Stimulated activated CD4-positive, alpha-beta T cell treated with anti-CD3 and anti-CD28 coated beads, Interleukin-1b, Interleukin-23, amount 100 ng/mL, for 1 hour (primary cell): ENCODE data around the gene DAPK3.
"Not testable (repeated sequence)": the region's sequence is repeated elsewhere in the genome, so short reads cannot be mapped to it uniquely, and the experiment has no call there.

Experiments used
- DNase-seq, 2 donors: peaks; one replicate each; pipeline ENCODE4 v3.0.0-alpha.2; 2020; ENCODE audit warnings: low read depth in 2 of 2

The DAPK3 gene

GRCh38 chr19:3970808-3971598 is at the start of gene DAPK3:
DAPK3 (minus strand) TSS chr19:3971099; CDS start chr19:3969735, 1,364 bp downstream.
- DNase-seq = peak; percentile 77 to 88

- no peak for DNase-seq
Measured at GRCh38 chr19:4019578-4019977, 48.7 kb upstream of the DAPK3 start.

- DNase-seq = no peak
Measured at GRCh38 chr19:4018775-4019504, 48.0 kb upstream of the DAPK3 start.

- no peak for DNase-seq
Measured at GRCh38 chr19:4018140-4018613, 47.3 kb upstream of the DAPK3 start.

- no peak for DNase-seq
Measured at GRCh38 chr19:4016903-4017638, 46.2 kb upstream of the DAPK3 start.

GRCh38 chr19:4016486-4016885 is 45.6 kb upstream of the DAPK3 start:
- no peak for DNase-seq

- no peak for DNase-seq
Measured at GRCh38 chr19:4015705-4016402, 45.0 kb upstream of the DAPK3 start.

- DNase-seq = peak in 1 of 2 donors; percentile 21
Measured at GRCh38 chr19:4014541-4015491, 43.9 kb upstream of the DAPK3 start.

- no peak for DNase-seq
Measured at GRCh38 chr19:4013886-4014540, 43.1 kb upstream of the DAPK3 start.

GRCh38 chr19:4012975-4013634 is 42.2 kb upstream of the DAPK3 start:
- no peak for DNase-seq

- no peak for DNase-seq
Measured at GRCh38 chr19:4012092-4012974, 41.4 kb upstream of the DAPK3 start.

GRCh38 chr19:4011430-4011829 is 40.5 kb upstream of the DAPK3 start:
- DNase-seq = not testable (repeated sequence)

- no peak for DNase-seq
Measured at GRCh38 chr19:4010808-4011110, 39.9 kb upstream of the DAPK3 start.

- DNase-seq = no peak
Measured at GRCh38 chr19:4009990-4010807, 39.3 kb upstream of the DAPK3 start.

- DNase-seq = no peak
Measured at GRCh38 chr19:4007836-4008539, 37.1 kb upstream of the DAPK3 start.

GRCh38 chr19:4007021-4007835 is 36.3 kb upstream of the DAPK3 start, which contains the start of gene PIAS4:
PIAS4 (plus strand) TSS chr19:4007736; CDS start chr19:4007761, 25 bp downstream.
- peak; percentile 86 to 92 for DNase-seq
